CD14-positive monocyte (primary cell): ENCODE data around the gene STBD1. TPM values are rescaled to one million over a fixed set of nuclear protein-coding genes. Genes with fewer than 3 reads are reported as not detected.

ENCODE experiments used
- DNase-seq, 3 donors: peaks; one replicate each; pipeline ENCODE4 v3.0.0-alpha.2; 2011 to 2022
- H2AFZ ChIP-seq: 2 replicates; pipeline ENCODE4 v1.6.0; 2012; ENCODE audit warnings: mild to moderate bottlenecking, low read depth, low read length, inconsistent platforms; ENCODE audit not compliant: insufficient read depth, poor library complexity, severe bottlenecking
- H3K27ac ChIP-seq, 2 donors: 1 replicate in 1 of 2; 2 replicates in 1 of 2; pipeline ENCODE4 v1.5.1; 2012 to 2013; ENCODE audit warnings: low read length in 2 of 2, control low read depth in 1 of 2, inconsistent platforms in 1 of 2, low read depth in 1 of 2, mild to moderate bottlenecking in 1 of 2
- H3K27me3 ChIP-seq, 2 donors: one replicate each; pipeline versions ENCODE4 v1.6.0 to v1.6.1; 2011 to 2013; ENCODE audit warnings: low read length in 2 of 2; ENCODE audit not compliant: control insufficient read depth in 2 of 2, insufficient read depth in 2 of 2
- H3K36me3 ChIP-seq, 2 donors: replicated peaks in 1 of 2; 1 replicate in 1 of 2; 2 replicates in 1 of 2; pipeline versions ENCODE4 v1.5.1 to v1.6.1; 2012 to 2013; ENCODE audit warnings: low read length in 2 of 2, control low read depth in 1 of 2, inconsistent platforms in 1 of 2, mild to moderate bottlenecking in 1 of 2; ENCODE audit not compliant: insufficient read depth in 2 of 2, control insufficient read depth in 1 of 2
- H3K4me1 ChIP-seq, 2 donors: 1 replicate in 1 of 2; 2 replicates in 1 of 2; pipeline versions ENCODE4 v1.5.1 to v1.6.1; 2012 to 2013; ENCODE audit warnings: low read length in 2 of 2, control low read depth in 1 of 2, inconsistent platforms in 1 of 2, mild to moderate bottlenecking in 1 of 2, moderate library complexity in 1 of 2; ENCODE audit not compliant: insufficient read depth in 2 of 2, control insufficient read depth in 1 of 2
- H3K4me2 ChIP-seq: replicated peaks from 2 replicates; pipeline ENCODE3; 2012; ENCODE audit warnings: low read length, moderate library complexity, mild to moderate bottlenecking; ENCODE audit not compliant: poor library complexity, severe bottlenecking; ENCODE audit errors: extremely low read depth
- H3K4me3 ChIP-seq, 3 experiments: fragments of 200-600 bp in 1 of 3; sonication (generic) in 1 of 3; replicated peaks in 1 of 3; 1 replicate in 2 of 3; 2 replicates in 1 of 3; pipeline ENCODE4 v1.5.1; 2011 to 2013; ENCODE audit warnings: low read length in 3 of 3, mild to moderate bottlenecking in 3 of 3, control low read depth in 2 of 3, low read depth in 2 of 3, inconsistent platforms in 1 of 3, moderate library complexity in 1 of 3
- H3K79me2 ChIP-seq: 2 replicates; pipeline ENCODE4 v1.6.0; 2012; ENCODE audit warnings: mild to moderate bottlenecking, control low read depth, inconsistent platforms, low read length, moderate library complexity; ENCODE audit not compliant: insufficient read depth
- H3K9ac ChIP-seq: 2 replicates; pipeline ENCODE4 v1.6.0; 2017; ENCODE audit warnings: low read length, mild to moderate bottlenecking; ENCODE audit not compliant: insufficient read depth, poor library complexity, severe bottlenecking
- H3K9me3 ChIP-seq, 2 donors: replicated peaks in 1 of 2; 1 replicate in 1 of 2; 2 replicates in 1 of 2; pipeline versions ENCODE4 v1.5.1 to v1.6.1; 2012 to 2013; ENCODE audit warnings: low read length in 2 of 2, control low read depth in 1 of 2; ENCODE audit not compliant: control insufficient read depth in 1 of 2, insufficient read depth in 1 of 2
- H4K20me1 ChIP-seq: 2 replicates; pipeline ENCODE4 v1.6.0; 2012; ENCODE audit warnings: mild to moderate bottlenecking, low read length, control low read depth, moderate library complexity; ENCODE audit not compliant: insufficient read depth
- H3K27ac Mint-ChIP-seq, 7 donors: one replicate each; pipeline ENCODE4 v1.8.0; 2020; ENCODE audit warnings: mild to moderate bottlenecking in 7 of 7, mixed read lengths in 7 of 7, moderate library complexity in 6 of 7, inconsistent platforms in 2 of 7
- H3K27me3 Mint-ChIP-seq, 3 donors: one replicate each; pipeline ENCODE4 v1.8.0; 2021 to 2022; ENCODE audit warnings: low read depth in 3 of 3, mild to moderate bottlenecking in 3 of 3, mixed read lengths in 3 of 3, moderate library complexity in 3 of 3, inconsistent platforms in 1 of 3
- H3K36me3 Mint-ChIP-seq, 2 donors: one replicate each; pipeline ENCODE4 v1.8.0; 2020; ENCODE audit warnings: mixed read lengths in 2 of 2, inconsistent platforms in 1 of 2, mild to moderate bottlenecking in 1 of 2
- H3K4me1 Mint-ChIP-seq: one replicate; pipeline ENCODE4 v1.8.0; 2020; ENCODE audit warnings: mild to moderate bottlenecking, mixed read lengths
- H3K4me3 Mint-ChIP-seq, 2 donors: one replicate each; pipeline ENCODE4 v1.8.0; 2020; ENCODE audit warnings: mild to moderate bottlenecking in 2 of 2, mixed read lengths in 2 of 2, moderate library complexity in 1 of 2
- H3K9me3 Mint-ChIP-seq, 7 donors: one replicate each; pipeline ENCODE4 v1.8.0; 2020 to 2022; ENCODE audit warnings: mixed read lengths in 7 of 7, mild to moderate bottlenecking in 6 of 7, moderate library complexity in 6 of 7, inconsistent platforms in 2 of 7
- CTCF ChIP-seq: fragments of 200-600 bp; IDR thresholded peaks from one replicate; pipeline ENCODE4 v1.8.0; 2022; ENCODE audit warnings: antibody characterized with exemption, mild to moderate bottlenecking
- WGBS: methylation state at CpG from one replicate; pipeline ENCODE4 v1.1.5; 2013; ENCODE audit warnings: missing lambda C conversion rate; ENCODE audit not compliant: insufficient coverage; 5-methylcytosine and 5-hydroxymethylcytosine counted together
- intact Hi-C, 2 donors: fragments of 100-400 bp; cut with micrococcal nuclease; formaldehyde crosslinking; loops; one replicate each; pipeline versions ENCODE4 v1.15.0 to v1.15.1; 2023
- polyA plus RNA-seq, 3 donors: library from polyadenylated mRNA; depleted of rRNA in 1 of 3; unstranded in 2 of 3; stranded (reverse) in 1 of 3; fragments of 300-500 nt in 2 of 3; fragments of >200 nt in 1 of 3; fragmentation: Illumina TruSeq in 2 of 3; gene quantifications; 1 replicate in 2 of 3; 2 replicates in 1 of 3; pipeline ENCODE4 v1.2.3, GENCODE V29; 2012 to 2021

Gene STBD1
- polyA plus RNA-seq, 3 donors, result 0.53 to 1.5 (median 1.2) TPM

- Histone ChIP-seq H3K9ac (no peak overlapping the region), H3K36me3 (no peaks in the 10 kb centered on the region), H4K20me1 (no peaks in the 10 kb centered on the region), H3K79me2 (no peaks in the 10 kb centered on the region), H3K27ac (no peak overlapping the region), H3K9me3 (no peaks in the 10 kb centered on the region), H3K4me1 (peaks cover 0 to 10% of the 10 kb centered on the region in 2 donors), H3K27me3 (no peaks in the 10 kb centered on the region), H3K4me3 (no peak overlapping the region), H2AFZ (no peak overlapping the region), H3K4me2 (no peak overlapping the region)
- peaks cover 19% of the 10 kb centered on the region for H3K4me1 Mint-ChIP-seq
- H3K36me3 Mint-ChIP-seq, result no peaks in the 10 kb centered on the region
- H3K27me3 Mint-ChIP-seq, result no peaks in the 10 kb centered on the region
- WGBS, result no CpG with 5 or more reads among the region's 1 CpG
- H3K4me3 Mint-ChIP-seq, result no peak overlapping the region
- intact Hi-C loops, result no loop called here
- no peak for DNase-seq
- no peak overlapping the region for H3K27ac Mint-ChIP-seq
- TF ChIP-seq CTCF, result no peak
- no peaks in the 10 kb centered on the region for H3K9me3 Mint-ChIP-seq
Observed at GRCh38 chr4:76277667-76278066, 28.9 kb upstream of the STBD1 start.

GRCh38 chr4:76278583-76278982 lies 27.9 kb upstream of the STBD1 start:
- Histone ChIP-seq H3K27me3 (no peaks in the 10 kb centered on the region), H3K4me3 (no peak overlapping the region), H3K9me3 (no peaks in the 10 kb centered on the region), H3K27ac (no peak overlapping the region), H3K4me2 (no peak overlapping the region), H3K4me1 (peaks cover 0 to 10% of the 10 kb centered on the region in 2 donors), H4K20me1 (no peaks in the 10 kb centered on the region), H3K9ac (no peak overlapping the region), H3K36me3 (no peaks in the 10 kb centered on the region), H2AFZ (no peak overlapping the region), H3K79me2 (no peaks in the 10 kb centered on the region)
- H3K4me1 Mint-ChIP-seq, result peaks cover 19% of the 10 kb centered on the region
- H3K9me3 Mint-ChIP-seq, result no peaks in the 10 kb centered on the region
- no peak for DNase-seq
- H3K4me3 Mint-ChIP-seq, result no peak overlapping the region
- H3K27ac Mint-ChIP-seq, result no peak overlapping the region
- H3K27me3 Mint-ChIP-seq, result no peaks in the 10 kb centered on the region
- intact Hi-C loops, result no loop called here
- TF ChIP-seq CTCF, result no peak
- H3K36me3 Mint-ChIP-seq, result no peaks in the 10 kb centered on the region
- WGBS, result no CpG with 5 or more reads among the region's 1 CpG
